ENCODE data around the gene PDE11A. TPM values are rescaled to one million over a fixed set of nuclear protein-coding genes. Genes with fewer than 3 reads are reported as not detected.

Gene PDE11A
- polyA plus RNA-seq, 6 donors from 2014 or later: not detected

DNA sequence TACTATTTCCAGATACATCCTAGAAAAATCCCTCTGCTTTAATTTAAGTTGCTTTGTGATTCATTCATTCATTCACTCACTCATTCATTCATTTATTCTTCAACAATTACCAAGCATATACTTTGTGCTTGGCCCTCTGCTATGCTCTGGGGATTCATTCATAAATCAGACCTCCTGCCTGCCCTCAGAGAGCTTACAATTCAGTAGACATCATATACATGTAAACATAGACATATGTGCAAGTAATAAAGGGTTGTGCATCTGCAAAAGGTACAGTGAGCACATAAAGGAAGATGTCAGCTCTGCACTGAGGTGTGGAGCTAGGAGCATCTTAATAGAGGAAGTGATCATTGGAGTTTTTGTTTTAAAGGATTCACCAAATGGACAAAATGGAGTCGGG is 490.6 kb downstream of the PDE11A start:
- Mint-ChIP-seq H3K9me3 (peaks cover 0 to 2% (median 0%) of the 10 kb centered on the region in 7 donors), H3K36me3 (no peaks in the 10 kb centered on the region), H3K4me3 (no peak overlapping the region), H3K4me1 (no peaks in the 10 kb centered on the region), H3K27ac (no peak overlapping the region), H3K27me3 (peaks cover 0 to 8% (median 0%) of the 10 kb centered on the region in 3 donors)
- DNase-seq (no peak), ATAC-seq (ENCODE audit: low read depth in 2 of 2) (no peak)

DNA sequence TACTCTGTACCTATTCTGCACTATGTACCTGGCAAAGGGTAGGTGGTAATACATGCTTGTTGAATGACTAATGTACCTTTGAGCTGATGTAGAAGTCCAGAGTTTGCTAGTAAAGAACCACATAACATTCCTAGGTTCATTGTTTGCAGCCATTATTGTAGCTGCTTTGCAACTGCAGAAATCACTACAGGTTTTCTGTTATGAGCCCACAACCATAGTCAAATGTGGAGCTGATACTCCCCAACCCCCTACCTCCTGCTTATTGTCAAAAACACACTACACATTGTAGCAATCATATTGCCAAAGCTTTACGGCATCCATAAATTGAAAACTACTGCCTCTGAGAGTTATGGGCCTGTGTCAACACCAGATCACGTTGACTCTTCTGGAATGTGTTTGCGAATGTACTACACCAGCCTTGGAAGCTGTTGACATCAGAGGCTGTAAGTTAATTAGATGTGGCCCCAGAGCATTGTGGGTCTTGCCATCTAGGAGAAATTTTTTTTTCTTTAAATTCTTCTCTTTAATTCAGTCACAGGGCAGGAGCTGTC is 493.0 kb downstream of the PDE11A start:
- no peak overlapping the region for H3K4me3 Mint-ChIP-seq
- H3K4me1 Mint-ChIP-seq: no peaks in the 10 kb centered on the region
- no peak for DNase-seq
- H3K27me3 Mint-ChIP-seq: peaks cover 0 to 8% (median 0%) of the 10 kb centered on the region in 3 donors
- no peak for ATAC-seq (ENCODE audit: low read depth in 2 of 2)
- H3K27ac Mint-ChIP-seq: no peak overlapping the region
- no peaks in the 10 kb centered on the region for H3K36me3 Mint-ChIP-seq
- H3K9me3 Mint-ChIP-seq: peaks cover 0 to 2% (median 0%) of the 10 kb centered on the region in 7 donors

DNA sequence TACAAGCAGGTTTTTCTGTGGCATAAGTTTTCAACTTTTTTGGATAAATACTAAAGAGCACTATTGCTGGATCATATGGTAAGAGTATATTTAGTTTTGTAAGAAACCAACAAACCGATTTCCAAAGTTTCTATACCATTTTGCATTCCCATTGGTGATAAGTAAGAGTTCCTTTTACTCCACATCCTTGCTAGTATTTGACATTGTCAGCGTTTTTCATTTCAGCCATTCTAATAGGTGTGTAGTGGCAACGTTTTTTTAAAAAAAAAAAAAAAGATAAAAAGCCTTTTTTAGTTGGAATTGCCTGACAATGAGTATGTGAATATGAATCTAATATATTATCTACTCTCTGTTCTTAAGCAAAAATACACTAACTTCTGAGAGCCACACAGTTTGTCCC is 494.1 kb downstream of the PDE11A start:
- Mint-ChIP-seq H3K4me3 (no peak overlapping the region), H3K9me3 (peaks cover 0 to 2% (median 0%) of the 10 kb centered on the region in 7 donors), H3K27ac (no peak overlapping the region), H3K36me3 (no peaks in the 10 kb centered on the region), H3K27me3 (peaks cover 0 to 8% (median 0%) of the 10 kb centered on the region in 3 donors), H3K4me1 (no peaks in the 10 kb centered on the region)
- DNase-seq: no peak
- ATAC-seq (ENCODE audit: low read depth in 2 of 2): no peak

DNA sequence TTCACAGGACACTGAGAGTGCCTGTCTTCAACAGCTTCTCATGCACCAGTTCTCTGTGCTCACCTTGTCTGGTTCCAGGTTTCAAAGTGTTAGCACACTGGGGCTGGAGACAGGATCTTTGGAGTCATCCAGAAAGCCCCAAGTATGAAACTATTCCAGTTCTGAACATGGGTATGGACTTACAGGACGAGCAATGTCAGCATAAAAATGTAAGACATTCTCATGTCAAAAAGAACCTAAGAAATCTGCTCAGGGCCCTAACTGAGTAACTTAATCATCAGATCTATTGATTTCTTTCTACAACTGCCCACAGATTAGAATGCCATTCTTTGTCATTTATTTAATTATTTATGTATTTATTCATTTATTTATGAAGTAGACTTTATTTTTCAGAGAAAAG is 495.5 kb downstream of the PDE11A start:
- DNase-seq (no peak), ATAC-seq (ENCODE audit: low read depth in 2 of 2) (no peak)
- Mint-ChIP-seq H3K4me1 (no peaks in the 10 kb centered on the region), H3K27ac (no peak overlapping the region), H3K27me3 (peaks cover 0 to 8% (median 0%) of the 10 kb centered on the region in 3 donors), H3K36me3 (no peaks in the 10 kb centered on the region), H3K4me3 (no peak overlapping the region), H3K9me3 (peaks cover 0 to under 1% (median 0%) of the 10 kb centered on the region in 7 donors)

DNA sequence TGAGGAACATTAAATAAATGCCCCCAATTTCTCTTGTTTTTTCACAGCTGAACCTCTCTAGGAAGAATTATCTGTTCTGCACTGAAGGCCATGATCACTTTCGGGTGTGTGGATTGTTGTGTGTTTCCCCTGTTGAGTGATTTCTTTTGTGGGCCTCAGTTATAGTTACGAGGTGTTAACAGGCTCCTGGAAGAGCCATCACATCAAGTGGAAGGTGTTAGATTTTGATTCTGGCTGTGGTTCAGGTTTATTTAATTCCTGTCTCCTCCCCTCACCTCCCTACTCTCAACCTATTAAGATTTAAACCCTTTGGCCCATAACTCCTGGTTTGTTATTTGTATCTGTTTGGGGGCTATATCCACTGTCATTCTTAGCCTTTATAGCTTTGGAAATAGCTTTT is 497.2 kb downstream of the PDE11A start:
- H3K9me3 Mint-ChIP-seq: no peaks in the 10 kb centered on the region
- H3K27ac Mint-ChIP-seq: no peak overlapping the region
- H3K4me3 Mint-ChIP-seq: no peak overlapping the region
- no peaks in the 10 kb centered on the region for H3K36me3 Mint-ChIP-seq
- no peak for ATAC-seq (ENCODE audit: low read depth in 2 of 2)
- DNase-seq: no peak
- H3K4me1 Mint-ChIP-seq: no peaks in the 10 kb centered on the region
- no peaks in the 10 kb centered on the region for H3K27me3 Mint-ChIP-seq

DNA sequence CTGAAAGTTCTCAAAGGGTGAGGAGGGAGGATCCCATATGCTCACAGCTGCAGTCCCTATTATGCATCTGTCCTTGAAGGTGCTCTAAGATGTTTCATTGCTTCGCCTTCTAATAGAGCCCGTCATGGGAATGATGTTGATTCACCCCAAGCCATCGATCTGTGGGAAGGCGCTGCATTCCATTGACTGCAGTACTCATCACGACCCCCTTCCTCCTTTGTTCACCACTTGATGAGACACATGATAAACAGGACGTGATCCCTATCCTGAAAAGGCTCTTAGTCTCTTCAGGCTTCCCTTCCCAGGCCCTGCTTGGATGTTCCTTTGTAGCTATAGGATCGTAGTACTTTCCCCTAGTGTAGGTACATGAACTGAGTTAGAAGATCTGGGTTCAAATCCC is 498.2 kb downstream of the PDE11A start:
- Mint-ChIP-seq H3K4me1 (no peaks in the 10 kb centered on the region), H3K27ac (no peak overlapping the region), H3K36me3 (no peaks in the 10 kb centered on the region), H3K4me3 (no peak overlapping the region), H3K9me3 (no peaks in the 10 kb centered on the region), H3K27me3 (no peaks in the 10 kb centered on the region)
- ATAC-seq (ENCODE audit: low read depth in 2 of 2): no peak
- DNase-seq: no peak

Other genes with a start within 250 kb of the PDE11A start
- 10 to 100 TPM in 1 of 6 donors, 1 to 10 TPM in 5; 6.6 to 13.0 (median 7.8) TPM for gene RBM45, start 39.7 kb upstream of the PDE11A start, polyA plus RNA-seq (ENCODE audit: low read depth in 6 of 6)
- gene OSBPL6, start 121.7 kb upstream of the PDE11A start, polyA plus RNA-seq (ENCODE audit: low read depth in 6 of 6): not detected

Data from naive B cell (primary cell).